Spinal cord (tissue), 10 donors: ENCODE data around the gene CNTFR. TPM values are rescaled to one million over a fixed set of nuclear protein-coding genes. Genes with fewer than 3 reads are reported as not detected.

ENCODE experiments used
- DNase-seq, 6 donors: peaks; one replicate each; pipeline versions ENCODE4 v3.0.0 to v3.0.0-alpha.2; 2013 to 2015; ENCODE audit warnings: low spot score in 6 of 6, low read depth in 4 of 6
- H3K27ac ChIP-seq: one replicate; pipeline ENCODE4 v1.5.1; 2013; ENCODE audit warnings: low read depth, low read length, control low read depth
- H3K27me3 ChIP-seq: one replicate; pipeline ENCODE4 v1.6.1; 2013; ENCODE audit warnings: low read length; ENCODE audit not compliant: control insufficient read depth, insufficient read depth
- H3K36me3 ChIP-seq: one replicate; pipeline ENCODE4 v1.6.1; 2013; ENCODE audit warnings: low read length; ENCODE audit not compliant: control insufficient read depth, insufficient read depth
- H3K4me1 ChIP-seq: one replicate; pipeline ENCODE4 v1.6.1; 2013; ENCODE audit warnings: low read length; ENCODE audit not compliant: control insufficient read depth, insufficient read depth
- H3K4me3 ChIP-seq: one replicate; pipeline ENCODE4 v1.5.1; 2013; ENCODE audit warnings: low read depth, low read length, control low read depth
- H3K9me3 ChIP-seq: one replicate; pipeline ENCODE4 v1.6.1; 2013; ENCODE audit warnings: low read length; ENCODE audit not compliant: control insufficient read depth, insufficient read depth
- WGBS: methylation state at CpG from one replicate; pipeline ENCODE4 v1.1.5; 2013; ENCODE audit warnings: missing lambda C conversion rate; ENCODE audit not compliant: insufficient coverage; 5-methylcytosine and 5-hydroxymethylcytosine counted together
- polyA plus RNA-seq, 2 donors: library from polyadenylated mRNA; unstranded; fragments of 120-200 nt; gene quantifications; one replicate each; pipeline ENCODE4 v1.2.1, GENCODE V29; 2013; ENCODE audit not compliant: insufficient read length in 2 of 2
- total RNA-seq, 2 donors: library from RNA; depleted of rRNA in 1 of 2; stranded (reverse); fragments of 120-200 nt in 1 of 2; fragments of >200 nt in 1 of 2; gene quantifications; one replicate each; pipeline versions ENCODE4 v1.2.3 to v1.2.4, GENCODE V29; 2013 to 2014
- donor health status: healthy.

Gene CNTFR
- total and polyA plus RNA-seq, 4 donors: 9.6 to 110 (median 62.3) TPM

GRCh38 chr9:34555936-34556525 is 33.5 kb downstream of the CNTFR start:
- 81% methylated on average over 11 of the region's 13 CpGs for WGBS
- H3K27me3 ChIP-seq: no peaks in the 10 kb centered on the region
- no peak overlapping the region for H3K27ac ChIP-seq
- peaks cover 41% of the 10 kb centered on the region for H3K4me1 ChIP-seq
- DNase-seq: no peak
- H3K36me3 ChIP-seq: peaks cover 84% of the 10 kb centered on the region
- no peaks in the 10 kb centered on the region for H3K9me3 ChIP-seq
- H3K4me3 ChIP-seq: no peak overlapping the region

- no peak for DNase-seq
Observed at GRCh38 chr9:34555500-34555899, 34.0 kb downstream of the CNTFR start.

GRCh38 chr9:34555002-34555348 is 34.5 kb downstream of the CNTFR start:
- peak in 2 of 6 donors; percentile 75 to 76 for DNase-seq
- Histone ChIP-seq H3K36me3 (peaks cover 88% of the 10 kb centered on the region), H3K4me3 (no peak overlapping the region), H3K4me1 (peaks cover 31% of the 10 kb centered on the region), H3K9me3 (no peaks in the 10 kb centered on the region), H3K27ac (no peak overlapping the region), H3K27me3 (no peaks in the 10 kb centered on the region)
- WGBS: 16% methylated on average over 23 of the region's 23 CpGs

More at GRCh38 chr9:34555500-34555899, 34.0 kb downstream of the CNTFR start:
- WGBS: 56% methylated on average over 3 of the region's 5 CpGs
- Histone ChIP-seq H3K27me3 (no peaks in the 10 kb centered on the region), H3K36me3 (peaks cover 84% of the 10 kb centered on the region), H3K9me3 (no peaks in the 10 kb centered on the region), H3K4me3 (no peak overlapping the region), H3K27ac (no peak overlapping the region), H3K4me1 (peaks cover 35% of the 10 kb centered on the region)

- peaks cover 92% of the 10 kb centered on the region for H3K36me3 ChIP-seq
- 62% methylated on average over 11 of the region's 16 CpGs for WGBS
- peaks cover 25% of the 10 kb centered on the region for H3K4me1 ChIP-seq
- H3K27me3 ChIP-seq: no peaks in the 10 kb centered on the region
- no peak overlapping the region for H3K4me3 ChIP-seq
- DNase-seq: no peak
- no peak overlapping the region for H3K27ac ChIP-seq
- H3K9me3 ChIP-seq: no peaks in the 10 kb centered on the region
Observed at GRCh38 chr9:34554211-34555001, 35.1 kb downstream of the CNTFR start.

- 72% methylated on average over 17 of the region's 18 CpGs for WGBS
- H3K4me1 ChIP-seq: peaks cover 21% of the 10 kb centered on the region
- no peak overlapping the region for H3K27ac ChIP-seq
- no peaks in the 10 kb centered on the region for H3K27me3 ChIP-seq
- H3K9me3 ChIP-seq: no peaks in the 10 kb centered on the region
- peaks cover 87% of the 10 kb centered on the region for H3K36me3 ChIP-seq
- no peak overlapping the region for H3K4me3 ChIP-seq
- no peak for DNase-seq
Observed at GRCh38 chr9:34553511-34554021, 36.0 kb downstream of the CNTFR start.

- Histone ChIP-seq H3K36me3 (peaks cover 83% of the 10 kb centered on the region), H3K4me3 (no peak overlapping the region), H3K4me1 (peaks cover 22% of the 10 kb centered on the region), H3K27me3 (no peaks in the 10 kb centered on the region), H3K27ac (no peak overlapping the region), H3K9me3 (no peaks in the 10 kb centered on the region)
- DNase-seq: no peak
- no CpG with 5 or more reads among the region's 2 CpGs for WGBS
Observed at GRCh38 chr9:34552986-34553385, 36.5 kb downstream of the CNTFR start.

GRCh38 chr9:34552606-34552981 is 36.9 kb downstream of the CNTFR start:
- Histone ChIP-seq H3K36me3 (peaks cover 79% of the 10 kb centered on the region), H3K9me3 (no peaks in the 10 kb centered on the region), H3K4me1 (peaks cover 24% of the 10 kb centered on the region), H3K4me3 (no peak overlapping the region), H3K27ac (no peak overlapping the region), H3K27me3 (no peaks in the 10 kb centered on the region)
- no peak for DNase-seq
- WGBS: 96% methylated on average over 13 of the region's 13 CpGs

- H3K4me3 ChIP-seq: no peak overlapping the region
- H3K9me3 ChIP-seq: no peaks in the 10 kb centered on the region
- 86% methylated on average over 18 of the region's 20 CpGs for WGBS
- H3K27ac ChIP-seq: no peak overlapping the region
- H3K36me3 ChIP-seq: peaks cover 73% of the 10 kb centered on the region
- DNase-seq: no peak
- peaks cover 31% of the 10 kb centered on the region for H3K4me1 ChIP-seq
- H3K27me3 ChIP-seq: no peaks in the 10 kb centered on the region
Observed at GRCh38 chr9:34551751-34552605, 37.5 kb downstream of the CNTFR start.

- Histone ChIP-seq H3K36me3 (peaks cover 66% of the 10 kb centered on the region), H3K27me3 (no peaks in the 10 kb centered on the region), H3K9me3 (no peaks in the 10 kb centered on the region), H3K4me3 (no peak overlapping the region), H3K4me1 (peaks cover 38% of the 10 kb centered on the region), H3K27ac (no peak overlapping the region)
- DNase-seq: no peak
- 81% methylated on average over 4 of the region's 5 CpGs for WGBS
Observed at GRCh38 chr9:34550681-34551270, 38.7 kb downstream of the CNTFR start.
